HUES48 (cell line): ENCODE results near the gene VIT.

Source experiments
- H3K27ac ChIP-seq: one replicate; pipeline ENCODE4 v1.7.0; 2013; ENCODE audit warnings: low read depth, low read length, inconsistent platforms
- H3K27me3 ChIP-seq: 2 replicates; pipeline ENCODE4 v1.6.1; 2013; ENCODE audit warnings: mild to moderate bottlenecking, low read length; ENCODE audit not compliant: control insufficient read depth, insufficient read depth
- H3K36me3 ChIP-seq: 2 replicates; pipeline ENCODE4 v1.6.1; 2013; ENCODE audit warnings: low read length; ENCODE audit not compliant: control insufficient read depth, insufficient read depth
- H3K4me1 ChIP-seq: 2 replicates; pipeline ENCODE4 v1.6.1; 2013; ENCODE audit warnings: mild to moderate bottlenecking, low read length; ENCODE audit not compliant: control insufficient read depth, insufficient read depth
- H3K4me3 ChIP-seq: 2 replicates; pipeline ENCODE4 v1.5.1; 2013; ENCODE audit warnings: mild to moderate bottlenecking, low read depth, low read length
- H3K9ac ChIP-seq: 2 replicates; pipeline ENCODE4 v1.6.1; 2013; ENCODE audit warnings: mild to moderate bottlenecking, low read depth, low read length, moderate library complexity
- H3K9me3 ChIP-seq: 2 replicates; pipeline ENCODE4 v1.6.1; 2013; ENCODE audit warnings: low read length; ENCODE audit not compliant: control insufficient read depth, insufficient read depth

VIT gene

GRCh38 chr2:36861896-36862295, 165.4 kb downstream of the VIT start:
- Histone ChIP-seq H3K4me3 (no peak overlapping the region), H3K9ac (no peak overlapping the region), H3K4me1 (0 out of 2 replicates have a peak, but pooled peaks cover 2% of the 10 kb centered on the region), H3K36me3 (peaks cover 36% of the 10 kb centered on the region), H3K27ac (no peak overlapping the region), H3K9me3 (no peaks in the 10 kb centered on the region), H3K27me3 (no peaks in the 10 kb centered on the region)
